ENCODE data around the gene MAP1B. TPM values are rescaled to one million over a fixed set of nuclear protein-coding genes. Genes with fewer than 3 reads are reported as not detected.

The MAP1B gene
- total RNA-seq, 1 experiment from 2014 or later: 135 TPM

DNA sequence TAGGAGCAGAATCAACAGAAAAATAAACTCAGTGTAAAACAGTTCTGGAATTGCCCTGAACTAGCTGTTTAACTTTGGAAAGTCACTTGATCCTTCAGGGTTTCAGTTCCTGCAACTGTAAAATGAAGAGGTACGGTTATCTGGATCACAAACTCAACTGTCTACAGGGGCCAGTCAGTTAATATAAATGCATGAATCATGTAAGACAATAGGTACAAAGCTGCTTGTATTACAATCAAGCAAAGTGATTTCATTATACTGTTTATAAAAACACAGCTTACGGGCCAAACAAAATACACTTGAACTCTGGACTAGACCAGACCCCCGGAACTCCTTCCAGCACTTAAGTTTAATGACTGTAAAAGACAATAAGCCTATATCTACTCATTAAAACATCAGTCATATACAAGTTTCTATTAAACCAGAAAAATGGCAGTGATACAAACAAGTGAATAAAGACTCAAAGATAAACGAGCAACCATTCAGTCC, 139.7 kb downstream of the MAP1B start:
- H3K36me3 ChIP-seq (ENCODE audit: insufficient read depth, low read length, poor library complexity, severe bottlenecking): no peaks in the 10 kb centered on the region
- H3K27ac ChIP-seq (ENCODE audit: low read depth, low read length, poor library complexity, severe bottlenecking): peak overlapping the region; percentile 11
- POLR2A ChIA-PET (ENCODE audit: low non-redundant PET): no interaction called here
- CTCF ChIA-PET: no interaction called here
- H3K4me1 ChIP-seq (ENCODE audit: insufficient read depth, low read length, poor library complexity, severe bottlenecking): peaks cover 62% of the 10 kb centered on the region
- H3K27me3 ChIP-seq (replicated peaks; ENCODE audit: insufficient read depth, low read depth, low read length, poor library complexity): no peaks in the 10 kb centered on the region
- H3K9me3 ChIP-seq (ENCODE audit: low read depth, low read length, poor library complexity, severe bottlenecking): no peaks in the 10 kb centered on the region
- intact Hi-C loops (cut with micrococcal nuclease; ENCODE audit: unreplicated experiment): no loop called here
- H3K4me3 ChIP-seq (ENCODE audit: low read depth, low read length, poor library complexity, severe bottlenecking): no peak overlapping the region
- no TSS peak for BruUV-seq (replicated peaks)
- no peak for DNase-seq (ENCODE audit: low spot score)
- TF ChIP-seq EZH2 (IDR thresholded peaks at IDR 0.05; ENCODE audit: borderline replicate concordance, low read depth, low read length, poor library complexity, severe bottlenecking): no peak
- TF ChIP-seq, protein P1, sequence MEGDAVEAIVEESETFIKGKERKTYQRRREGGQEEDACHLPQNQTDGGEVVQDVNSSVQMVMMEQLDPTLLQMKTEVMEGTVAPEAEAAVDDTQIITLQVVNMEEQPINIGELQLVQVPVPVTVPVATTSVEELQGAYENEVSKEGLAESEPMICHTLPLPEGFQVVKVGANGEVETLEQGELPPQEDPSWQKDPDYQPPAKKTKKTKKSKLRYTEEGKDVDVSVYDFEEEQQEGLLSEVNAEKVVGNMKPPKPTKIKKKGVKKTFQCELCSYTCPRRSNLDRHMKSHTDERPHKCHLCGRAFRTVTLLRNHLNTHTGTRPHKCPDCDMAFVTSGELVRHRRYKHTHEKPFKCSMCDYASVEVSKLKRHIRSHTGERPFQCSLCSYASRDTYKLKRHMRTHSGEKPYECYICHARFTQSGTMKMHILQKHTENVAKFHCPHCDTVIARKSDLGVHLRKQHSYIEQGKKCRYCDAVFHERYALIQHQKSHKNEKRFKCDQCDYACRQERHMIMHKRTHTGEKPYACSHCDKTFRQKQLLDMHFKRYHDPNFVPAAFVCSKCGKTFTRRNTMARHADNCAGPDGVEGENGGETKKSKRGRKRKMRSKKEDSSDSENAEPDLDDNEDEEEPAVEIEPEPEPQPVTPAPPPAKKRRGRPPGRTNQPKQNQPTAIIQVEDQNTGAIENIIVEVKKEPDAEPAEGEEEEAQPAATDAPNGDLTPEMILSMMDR (conservative IDR thresholded peaks at IDR 0.05; ENCODE audit: low read depth, low read length): no peak

DNA sequence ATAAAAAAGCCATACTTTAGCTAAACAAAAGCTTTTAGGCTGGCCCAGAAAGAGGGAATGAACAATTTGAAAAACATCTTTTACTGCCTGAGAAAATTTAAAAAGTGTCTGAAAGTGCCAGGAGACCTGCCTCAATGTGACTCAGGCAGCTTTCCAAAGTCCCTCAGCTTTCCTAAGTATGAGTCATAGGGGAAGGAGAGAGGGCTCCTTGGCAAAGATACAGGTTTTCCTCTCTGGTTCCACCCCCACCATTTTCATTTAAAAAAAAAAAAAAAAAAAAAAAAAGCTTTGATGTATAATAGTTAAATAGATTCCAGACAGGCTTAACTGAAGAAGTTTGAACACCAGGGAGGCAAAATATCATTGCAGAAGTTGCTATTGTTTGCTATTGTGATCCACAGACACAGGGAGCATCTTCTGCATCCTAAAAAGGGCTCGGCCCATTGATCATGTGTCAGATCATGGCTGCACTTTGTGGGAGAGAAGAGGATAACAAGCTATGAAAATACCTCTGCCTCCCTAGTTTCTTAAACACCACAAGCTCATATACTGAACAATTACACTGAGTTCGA, 141.2 kb downstream of the MAP1B start:
- TF ChIP-seq, protein P1 (conservative IDR thresholded peaks at IDR 0.05; ENCODE audit: low read depth, low read length): no peak
- no peak for TF ChIP-seq EZH2 (IDR thresholded peaks at IDR 0.05; ENCODE audit: borderline replicate concordance, low read depth, low read length, poor library complexity, severe bottlenecking)
- intact Hi-C loops (cut with micrococcal nuclease; ENCODE audit: unreplicated experiment): no loop called here
- POLR2A ChIA-PET (ENCODE audit: low non-redundant PET): no interaction called here
- Histone ChIP-seq H3K27ac (ENCODE audit: low read depth, low read length, poor library complexity, severe bottlenecking) (peak overlapping the region; percentile 53), H3K27me3 (replicated peaks; ENCODE audit: insufficient read depth, low read depth, low read length, poor library complexity) (no peaks in the 10 kb centered on the region), H3K9me3 (ENCODE audit: low read depth, low read length, poor library complexity, severe bottlenecking) (no peaks in the 10 kb centered on the region), H3K36me3 (ENCODE audit: insufficient read depth, low read length, poor library complexity, severe bottlenecking) (no peaks in the 10 kb centered on the region), H3K4me1 (ENCODE audit: insufficient read depth, low read length, poor library complexity, severe bottlenecking) (peaks cover 71% of the 10 kb centered on the region), H3K4me3 (ENCODE audit: low read depth, low read length, poor library complexity, severe bottlenecking) (no peak overlapping the region)
- BruUV-seq (replicated peaks): no TSS peak
- CTCF ChIA-PET: interaction anchor here (0.7 to 1.5 kb wide), 2 partner anchors 32 to 794 kb away, joined by 9 to 10 read pairs; no protein-coding TSS in a partner anchor
- peak; percentile 84 for DNase-seq (ENCODE audit: low spot score)

DNA sequence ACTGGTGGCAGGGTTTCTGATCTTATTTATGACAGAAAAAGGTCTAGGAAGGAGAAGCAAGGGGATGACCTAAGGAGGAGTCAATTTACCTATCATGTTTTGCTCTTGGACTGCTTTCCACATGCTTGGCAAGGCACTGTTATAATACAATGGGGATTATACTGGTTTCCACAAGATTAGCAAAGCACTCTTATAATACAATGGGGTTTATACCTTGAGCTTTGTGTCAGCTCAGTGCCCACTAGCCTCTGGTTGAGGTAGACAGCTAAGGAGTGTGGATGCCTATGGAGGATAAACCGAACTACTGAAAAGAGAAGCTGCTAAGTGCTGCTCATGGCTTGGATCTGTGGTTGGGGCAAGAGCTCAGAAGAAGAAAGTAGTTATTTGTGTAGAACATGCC, 144.1 kb downstream of the MAP1B start:
- POLR2A ChIA-PET (ENCODE audit: low non-redundant PET): no interaction called here
- H3K4me3 ChIP-seq (ENCODE audit: low read depth, low read length, poor library complexity, severe bottlenecking): no peak overlapping the region
- TF ChIP-seq, protein P1 (conservative IDR thresholded peaks at IDR 0.05; ENCODE audit: low read depth, low read length): no peak
- no peak for TF ChIP-seq EZH2 (IDR thresholded peaks at IDR 0.05; ENCODE audit: borderline replicate concordance, low read depth, low read length, poor library complexity, severe bottlenecking)
- CTCF ChIA-PET: no interaction called here
- no peaks in the 10 kb centered on the region for H3K27me3 ChIP-seq (replicated peaks; ENCODE audit: insufficient read depth, low read depth, low read length, poor library complexity)
- H3K4me1 ChIP-seq (ENCODE audit: insufficient read depth, low read length, poor library complexity, severe bottlenecking): peaks cover 77% of the 10 kb centered on the region
- no peaks in the 10 kb centered on the region for H3K9me3 ChIP-seq (ENCODE audit: low read depth, low read length, poor library complexity, severe bottlenecking)
- no peaks in the 10 kb centered on the region for H3K36me3 ChIP-seq (ENCODE audit: insufficient read depth, low read length, poor library complexity, severe bottlenecking)
- H3K27ac ChIP-seq (ENCODE audit: low read depth, low read length, poor library complexity, severe bottlenecking): no peak overlapping the region
- intact Hi-C loops (cut with micrococcal nuclease; ENCODE audit: unreplicated experiment): no loop called here
- BruUV-seq (replicated peaks): no TSS peak
- DNase-seq (ENCODE audit: low spot score): no peak
